ENCODE data around the gene PUM2. TPM values are rescaled to one million over a fixed set of nuclear protein-coding genes. Genes with fewer than 3 reads are reported as not detected.
"Not testable (repeated sequence)": the region's sequence is repeated elsewhere in the genome, so short reads cannot be mapped to it uniquely, and the experiment has no call there.

The PUM2 gene
- total RNA-seq, 4 donors from 2014 or later = 61.5 to 140 (median 98.0) TPM

DNA sequence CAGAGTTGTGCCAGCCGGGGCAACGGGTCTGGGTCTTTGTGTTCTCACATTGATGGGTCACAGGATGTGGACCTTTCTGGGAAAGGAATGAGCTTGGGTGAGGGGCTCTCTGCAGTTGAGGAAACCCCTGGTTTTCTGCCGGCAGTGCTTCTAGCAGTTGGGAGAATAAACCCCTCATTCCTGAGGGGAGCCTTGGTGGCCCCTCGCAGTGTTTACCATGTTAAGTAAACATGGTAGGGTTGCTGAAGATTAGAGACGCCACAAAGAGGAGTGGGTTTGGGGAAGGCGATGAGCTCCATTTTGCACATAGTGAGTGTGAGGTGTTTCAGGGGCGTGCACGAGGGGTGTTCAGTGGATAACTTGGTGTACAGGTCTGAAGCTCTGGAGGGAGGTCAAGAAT, 27.7 kb upstream of the PUM2 start:
- 81 to 84% methylated on average over 4 to 6 of the region's 8 CpGs for WGBS, 2 donors (ENCODE audit: low coverage in 1 of 2)
- TF ChIP-seq POLR2AphosphoS5 (IDR thresholded peaks at IDR 0.05) (no peak), POLR2A (IDR thresholded peaks at IDR 0.05) (no peak), EP300 (IDR thresholded peaks at IDR 0.05) (no peak)
- TF ChIP-seq, protein P1, sequence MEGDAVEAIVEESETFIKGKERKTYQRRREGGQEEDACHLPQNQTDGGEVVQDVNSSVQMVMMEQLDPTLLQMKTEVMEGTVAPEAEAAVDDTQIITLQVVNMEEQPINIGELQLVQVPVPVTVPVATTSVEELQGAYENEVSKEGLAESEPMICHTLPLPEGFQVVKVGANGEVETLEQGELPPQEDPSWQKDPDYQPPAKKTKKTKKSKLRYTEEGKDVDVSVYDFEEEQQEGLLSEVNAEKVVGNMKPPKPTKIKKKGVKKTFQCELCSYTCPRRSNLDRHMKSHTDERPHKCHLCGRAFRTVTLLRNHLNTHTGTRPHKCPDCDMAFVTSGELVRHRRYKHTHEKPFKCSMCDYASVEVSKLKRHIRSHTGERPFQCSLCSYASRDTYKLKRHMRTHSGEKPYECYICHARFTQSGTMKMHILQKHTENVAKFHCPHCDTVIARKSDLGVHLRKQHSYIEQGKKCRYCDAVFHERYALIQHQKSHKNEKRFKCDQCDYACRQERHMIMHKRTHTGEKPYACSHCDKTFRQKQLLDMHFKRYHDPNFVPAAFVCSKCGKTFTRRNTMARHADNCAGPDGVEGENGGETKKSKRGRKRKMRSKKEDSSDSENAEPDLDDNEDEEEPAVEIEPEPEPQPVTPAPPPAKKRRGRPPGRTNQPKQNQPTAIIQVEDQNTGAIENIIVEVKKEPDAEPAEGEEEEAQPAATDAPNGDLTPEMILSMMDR (IDR thresholded peaks at IDR 0.05) = no peak
- Histone ChIP-seq H3K9me3 (no peaks in the 10 kb centered on the region), H3K4me1 (peaks cover 8 to 45% (median 12%) of the 10 kb centered on the region in 3 donors), H3K36me3 (no peaks in the 10 kb centered on the region), H3K4me3 (no peak overlapping the region), H3K27me3 (no peaks in the 10 kb centered on the region), H3K27ac (peak overlapping the region in 3 of 4 donors; percentile 80 to 82 (median 81))
- no peak for ATAC-seq

DNA sequence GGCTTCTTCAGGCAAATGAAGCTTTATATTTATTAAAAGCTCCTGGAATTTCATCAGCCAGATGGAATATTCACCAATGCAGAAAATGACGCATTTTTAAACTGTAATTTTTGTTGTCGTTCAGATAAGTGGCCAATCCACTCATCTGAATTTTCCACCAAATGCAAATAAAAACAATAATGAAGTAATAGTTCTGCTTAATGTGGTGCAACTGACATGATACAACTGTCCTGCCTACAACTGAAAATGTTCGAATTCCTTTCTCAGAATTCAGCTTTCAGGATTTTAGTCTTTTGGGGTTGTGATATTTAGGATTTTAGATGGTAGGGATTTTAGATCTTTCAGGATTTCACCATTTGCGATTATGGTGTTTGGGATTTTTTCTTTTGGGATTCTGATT, 27.1 kb upstream of the PUM2 start:
- H3K27ac ChIP-seq = peak overlapping the region in 2 of 4 donors; percentile 80 to 82
- no peaks in the 10 kb centered on the region for H3K9me3 ChIP-seq
- no peaks in the 10 kb centered on the region for H3K27me3 ChIP-seq
- no peaks in the 10 kb centered on the region for H3K36me3 ChIP-seq
- H3K4me1 ChIP-seq = peaks cover 8 to 45% (median 12%) of the 10 kb centered on the region in 3 donors
- no peak for ATAC-seq
- no peak overlapping the region for H3K4me3 ChIP-seq
- TF ChIP-seq, protein P1 (IDR thresholded peaks at IDR 0.05) = no peak
- TF ChIP-seq POLR2A (IDR thresholded peaks at IDR 0.05) = no peak
- no peak for TF ChIP-seq POLR2AphosphoS5 (IDR thresholded peaks at IDR 0.05)
- no peak for TF ChIP-seq EP300 (IDR thresholded peaks at IDR 0.05)
- WGBS, 2 donors (ENCODE audit: low coverage in 1 of 2) = 71 to 72% methylated on average over 4 of the region's 4 CpGs

GRCh38 chr2:20374982-20375381, 24.3 kb upstream of the PUM2 start:
- H3K4me1 ChIP-seq = peaks cover 0 to 21% (median 12%) of the 10 kb centered on the region in 3 donors
- 85 to 92% methylated on average over 4 to 9 of the region's 13 CpGs for WGBS, 2 donors (ENCODE audit: low coverage in 1 of 2)
- ATAC-seq, H3K4me3 ChIP-seq, H3K27ac ChIP-seq, H3K9me3 ChIP-seq, H3K36me3 ChIP-seq, H3K27me3 ChIP-seq: not testable (repeated sequence)

- 70 to 83% methylated on average over 2 to 3 of the region's 3 CpGs for WGBS, 2 donors (ENCODE audit: low coverage in 1 of 2)
- Histone ChIP-seq H3K36me3 (no peaks in the 10 kb centered on the region), H3K4me3 (no peak overlapping the region), H3K27ac (no peak overlapping the region), H3K4me1 (peaks cover 0 to 9% (median 0%) of the 10 kb centered on the region in 3 donors), H3K27me3 (no peaks in the 10 kb centered on the region), H3K9me3 (no peaks in the 10 kb centered on the region)
- ATAC-seq = no peak
- TF ChIP-seq, protein P1 (IDR thresholded peaks at IDR 0.05) = no peak
- no peak for TF ChIP-seq POLR2A (IDR thresholded peaks at IDR 0.05)
- TF ChIP-seq POLR2AphosphoS5 (IDR thresholded peaks at IDR 0.05) = no peak
- TF ChIP-seq EP300 (IDR thresholded peaks at IDR 0.05) = no peak
These were observed 22.4 kb upstream of the PUM2 start for GRCh38 chr2:20372896-20373640.

DNA sequence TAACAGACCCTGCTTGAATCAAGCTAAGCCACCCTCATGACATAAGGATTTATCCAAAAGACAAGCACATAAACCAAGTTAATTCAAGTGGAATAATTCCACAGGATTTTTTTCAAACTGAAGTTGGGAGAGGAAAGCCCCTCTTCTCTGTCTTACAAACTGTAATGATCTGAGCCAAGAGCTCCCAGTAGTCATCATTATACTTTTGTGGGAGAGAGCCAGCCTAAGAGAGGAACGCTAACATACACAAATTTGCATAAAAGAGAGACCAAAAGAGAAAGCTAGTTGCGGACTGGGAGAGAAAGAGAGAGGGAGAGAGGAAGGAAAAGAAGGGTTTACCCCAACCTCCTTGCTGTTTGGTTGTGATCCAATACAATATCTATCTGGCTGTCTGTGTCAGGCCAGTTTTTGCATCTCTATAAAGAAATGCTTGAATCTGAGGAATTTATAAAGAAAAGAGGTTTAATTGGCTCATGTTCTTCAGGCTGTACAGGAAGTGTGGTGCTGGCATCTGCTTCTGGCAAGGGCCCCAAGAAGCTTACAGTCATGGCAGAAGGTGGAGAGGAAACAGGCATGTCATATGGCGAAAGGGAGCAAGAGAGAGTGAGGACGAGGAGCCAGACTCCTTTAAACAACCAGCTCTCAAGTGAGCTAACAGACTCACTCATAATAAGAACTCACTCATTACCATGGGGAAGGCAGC, 20.8 kb upstream of the PUM2 start:
- TF ChIP-seq POLR2AphosphoS5 (IDR thresholded peaks at IDR 0.05) (peak; percentile 16), POLR2A (IDR thresholded peaks at IDR 0.05) (no peak), EP300 (IDR thresholded peaks at IDR 0.05) (no peak)
- TF ChIP-seq, protein P1 (IDR thresholded peaks at IDR 0.05) = no peak
- ATAC-seq = no peak
- 67 to 77% methylated on average over 2 to 4 of the region's 4 CpGs for WGBS, 2 donors (ENCODE audit: low coverage in 1 of 2)

More for the DNA sequence above, 20.8 kb upstream of the PUM2 start:
- Histone ChIP-seq H3K4me1 (peaks cover 0 to 7% (median 0%) of the 10 kb centered on the region in 3 donors), H3K4me3 (no peak overlapping the region), H3K9me3 (no peaks in the 10 kb centered on the region), H3K36me3 (no peaks in the 10 kb centered on the region), H3K27me3 (no peaks in the 10 kb centered on the region), H3K27ac (no peak overlapping the region)
